Measurements from ENCODE around the gene ALDH3B2.
"Not testable (repeated sequence)": the region's sequence is repeated elsewhere in the genome, so short reads cannot be mapped to it uniquely, and the experiment has no call there.

Gene ALDH3B2

GRCh38 chr11:67685641-67686332 is 11.4 kb upstream of the ALDH3B2 start:
- DNase-seq (ENCODE audit: low read depth): not testable (repeated sequence)

GRCh38 chr11:67682126-67683034 is 8.0 kb upstream of the ALDH3B2 start:
- not testable (repeated sequence) for DNase-seq (ENCODE audit: low read depth)

DNA sequence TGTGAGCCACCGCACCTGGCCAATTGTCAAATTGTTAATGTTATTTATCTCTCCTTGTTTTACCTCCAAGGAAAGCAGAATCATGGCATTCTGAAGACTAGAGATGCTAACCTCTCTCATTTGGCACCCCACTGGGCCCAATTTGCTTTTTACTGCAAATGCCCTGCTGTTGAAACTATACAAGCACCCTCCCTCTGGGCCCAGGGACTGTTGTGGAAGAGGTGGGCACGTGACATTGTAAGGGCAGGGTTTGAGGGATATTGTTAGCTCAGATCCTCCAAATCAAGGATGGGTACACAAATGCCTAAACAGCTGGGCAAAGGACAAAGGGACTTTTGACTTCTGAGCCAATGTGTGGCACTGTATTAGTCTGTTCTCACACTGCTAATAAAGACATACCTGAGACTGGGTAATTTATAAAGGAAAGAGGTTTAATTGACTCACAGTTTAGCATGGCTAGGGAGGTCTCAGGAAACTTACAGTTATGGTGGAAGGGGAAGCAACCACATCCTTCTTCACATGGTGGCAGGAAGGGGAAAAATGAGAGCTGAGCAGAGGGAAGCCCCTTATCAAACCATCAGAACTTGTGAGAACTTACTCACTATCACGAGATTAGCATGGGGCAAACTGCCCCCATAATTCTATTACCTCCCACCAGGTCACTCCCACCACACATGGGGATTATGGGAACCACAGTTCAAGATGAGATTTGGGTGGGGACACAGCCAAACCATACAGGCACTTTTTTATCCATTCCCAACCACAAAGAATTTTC is 6.5 kb upstream of the ALDH3B2 start:
- no peak for DNase-seq (ENCODE audit: low read depth)

DNA sequence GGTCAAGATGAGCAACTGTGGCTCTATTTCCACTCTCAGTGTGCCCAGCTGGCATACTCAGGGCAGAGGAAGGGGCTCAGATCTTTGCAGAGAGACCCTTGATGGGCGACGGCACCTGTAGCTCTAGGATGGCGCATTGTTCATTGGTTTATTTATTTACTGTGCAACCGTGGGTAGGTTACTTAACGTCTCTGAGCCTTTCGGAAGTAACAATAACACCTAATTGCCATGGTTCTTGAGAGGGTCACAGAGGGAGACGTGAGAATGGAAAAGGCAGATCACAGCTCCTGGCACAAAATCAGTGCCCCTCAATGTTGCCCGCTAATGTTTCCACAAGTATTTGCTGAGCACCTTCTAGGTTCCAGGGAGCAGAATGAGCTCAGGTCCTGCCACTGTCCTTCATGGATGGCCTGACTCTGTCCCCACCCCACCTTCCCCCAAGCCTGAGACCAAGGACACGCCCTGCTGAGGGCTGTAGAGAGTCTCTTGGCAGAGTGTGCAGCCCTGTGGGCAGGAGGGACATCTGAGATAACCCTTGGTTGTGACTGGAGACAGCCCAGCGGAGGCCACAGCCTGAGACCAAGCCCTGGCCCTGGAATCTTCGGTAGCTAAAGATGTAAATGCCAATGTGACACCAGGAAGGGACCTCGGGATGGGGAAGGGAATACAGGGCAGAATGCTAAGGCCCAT is 780 bp upstream of the ALDH3B2 start:
- no peak for DNase-seq (ENCODE audit: low read depth)

DNA sequence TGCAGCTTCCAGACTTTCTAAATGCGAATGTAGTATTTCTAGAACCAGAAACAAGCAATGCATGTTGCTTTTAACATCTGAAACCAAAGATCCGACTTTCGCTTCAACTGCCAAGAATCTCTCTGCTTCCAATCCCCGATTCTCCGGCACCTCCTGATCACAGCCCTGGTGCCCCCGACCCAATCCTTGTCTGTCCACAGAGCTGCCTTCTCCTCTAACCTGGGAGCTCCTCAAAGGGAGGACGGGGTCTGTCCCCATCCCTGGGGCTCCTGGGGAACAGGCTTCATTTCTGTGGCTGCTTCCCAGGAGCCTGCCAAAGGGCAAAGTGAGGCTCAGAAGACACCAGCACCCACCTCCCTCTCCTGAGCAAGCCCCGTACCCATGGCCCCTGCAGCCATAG is 521 bp downstream of the ALDH3B2 start:
- DNase-seq (ENCODE audit: low read depth): no peak

- DNase-seq (ENCODE audit: low read depth): no peak
These were observed 1.1 kb downstream of the ALDH3B2 start for GRCh38 chr11:67673358-67673757.

DNA sequence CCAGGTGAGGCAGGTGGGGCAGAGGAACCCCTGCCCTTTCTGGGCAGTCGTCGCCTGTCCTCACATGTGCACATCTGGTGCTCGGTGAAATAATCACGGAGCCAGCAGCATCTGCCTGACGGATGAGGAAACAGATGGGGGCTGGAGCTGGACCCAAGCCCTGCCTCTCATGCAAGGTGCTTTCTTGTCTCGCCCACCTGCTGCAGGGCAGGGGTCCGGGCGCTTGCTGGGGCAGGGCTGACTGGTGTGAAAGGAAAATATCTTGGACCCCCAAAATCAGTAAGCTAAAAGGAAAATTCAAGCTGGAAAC is 3.3 kb downstream of the ALDH3B2 start:
- DNase-seq (ENCODE audit: low read depth): no peak

DNA sequence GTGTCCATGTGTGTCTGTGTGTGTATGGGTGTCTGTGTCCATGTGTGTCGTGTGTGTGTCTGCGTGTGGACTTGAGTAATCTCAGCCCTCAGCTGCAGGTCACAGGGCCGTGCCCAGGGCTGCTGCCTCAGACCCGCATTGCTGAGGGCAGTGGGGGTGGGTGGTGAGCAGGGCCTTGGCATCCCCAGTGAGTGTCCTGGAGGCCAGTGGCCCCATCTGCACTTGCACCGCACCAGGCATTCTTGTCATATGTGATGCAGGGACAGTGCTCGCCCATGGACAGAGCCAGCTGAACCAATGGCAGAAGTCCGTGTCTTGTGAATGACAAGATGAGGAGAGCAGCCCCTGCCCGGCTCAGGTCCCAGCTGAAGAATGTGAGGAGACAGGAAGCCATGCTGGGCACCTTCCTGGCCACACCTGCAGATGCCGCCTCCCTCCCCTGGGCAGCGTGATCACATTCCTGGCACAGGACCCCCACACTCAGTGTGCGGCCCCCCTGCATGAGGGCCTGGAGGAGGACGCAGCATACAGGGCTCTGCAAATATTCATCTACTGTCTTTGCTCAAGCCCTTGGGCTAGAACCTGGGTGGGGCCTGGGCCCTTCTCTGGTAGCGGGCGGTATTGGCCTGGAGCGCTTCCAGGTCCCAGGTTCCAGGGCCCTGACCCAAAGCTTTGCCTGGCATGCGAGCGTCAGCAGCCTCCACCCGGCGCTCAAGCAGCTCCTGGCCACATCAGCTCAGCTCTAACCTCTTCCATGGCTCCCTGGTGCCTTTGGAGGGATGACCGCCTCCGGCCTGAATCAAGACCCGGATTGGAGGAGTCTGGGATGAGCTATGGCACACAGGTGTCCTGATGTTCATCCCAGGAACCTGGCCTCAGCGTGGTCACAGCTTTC is 3.9 kb downstream of the ALDH3B2 start:
- DNase-seq (ENCODE audit: low read depth): no peak

GRCh38 chr11:67668192-67668551 is 6.3 kb downstream of the ALDH3B2 start:
- no peak for DNase-seq (ENCODE audit: low read depth)

DNA sequence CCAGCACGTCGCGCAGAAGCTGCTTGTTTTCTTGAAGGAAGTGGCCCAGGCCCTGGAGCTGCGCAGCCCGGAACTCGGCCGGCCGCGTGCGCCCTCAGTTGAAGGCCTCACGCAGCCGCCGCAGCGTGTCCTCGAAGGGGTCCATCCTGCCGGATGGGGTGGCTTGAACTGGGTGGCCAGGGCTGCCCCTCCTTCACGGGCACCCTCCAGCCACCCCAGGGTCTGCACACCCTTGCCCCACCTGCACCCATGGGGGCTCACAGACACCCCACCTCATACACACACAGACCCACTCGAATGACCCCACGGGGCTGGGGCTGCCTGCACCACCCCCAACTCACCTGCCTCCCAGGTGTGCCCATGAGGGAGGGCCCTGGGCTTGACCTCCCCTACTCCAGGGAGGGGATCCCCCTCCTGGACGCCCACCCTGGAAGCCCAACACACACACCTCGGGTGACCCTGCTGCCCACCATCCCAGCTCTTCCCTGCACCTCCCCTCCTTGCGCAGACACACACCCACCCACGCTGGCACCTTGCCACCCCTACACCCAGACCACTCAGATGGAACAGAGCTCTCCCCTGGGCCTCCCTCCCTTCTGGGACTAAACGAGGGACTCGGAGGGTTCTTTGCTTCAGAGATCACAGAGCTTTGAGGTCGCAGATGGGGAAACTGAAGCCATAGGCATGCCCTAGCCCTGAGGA is 6.8 kb downstream of the ALDH3B2 start:
- DNase-seq (ENCODE audit: low read depth): no peak

- no peak for DNase-seq (ENCODE audit: low read depth)
These were observed 7.5 kb downstream of the ALDH3B2 start for GRCh38 chr11:67666676-67667489.

GRCh38 chr11:67666303-67666645 is 8.1 kb downstream of the ALDH3B2 start:
- no peak for DNase-seq (ENCODE audit: low read depth)

DNA sequence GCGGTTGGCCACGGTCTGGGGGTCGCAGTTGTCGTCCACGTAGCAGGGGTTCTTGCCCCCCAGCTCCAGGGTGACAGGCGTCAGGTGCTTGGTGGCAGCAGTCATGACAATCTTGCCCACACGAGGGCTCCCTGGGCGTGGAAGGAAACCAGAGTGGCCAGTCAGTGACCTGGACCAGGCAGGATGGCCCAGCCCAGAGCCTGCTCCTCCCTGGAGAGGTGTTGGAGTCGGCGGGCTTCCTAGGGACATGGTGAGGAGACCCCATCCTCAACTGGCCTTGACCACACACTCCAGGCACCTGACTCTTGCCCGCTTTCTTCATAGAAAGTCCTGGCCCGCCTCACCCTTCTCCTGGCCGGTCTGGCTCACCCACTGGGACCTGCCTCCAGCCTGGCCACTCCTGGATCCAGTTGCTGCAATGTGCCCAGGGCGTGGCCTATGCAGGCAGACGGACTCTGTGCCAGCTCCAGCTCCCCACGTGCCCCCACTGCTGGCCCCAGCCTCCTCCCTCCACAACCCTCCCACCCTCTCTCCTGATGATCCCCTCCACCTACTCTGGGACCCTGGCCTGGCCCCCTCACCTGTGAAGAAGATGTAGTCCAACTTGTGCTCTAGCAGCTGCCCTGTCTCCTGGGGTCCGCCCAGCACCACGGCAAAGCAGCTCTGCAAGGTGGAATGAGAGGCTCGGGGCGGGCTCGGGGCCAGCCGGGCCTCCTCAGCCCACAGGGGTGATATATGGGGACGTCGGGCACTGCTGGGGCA is 8.7 kb downstream of the ALDH3B2 start:
- DNase-seq (ENCODE audit: low read depth): no peak

GRCh38 chr11:67664696-67665540 is 9.5 kb downstream of the ALDH3B2 start:
- DNase-seq (ENCODE audit: low read depth): no peak

DNA sequence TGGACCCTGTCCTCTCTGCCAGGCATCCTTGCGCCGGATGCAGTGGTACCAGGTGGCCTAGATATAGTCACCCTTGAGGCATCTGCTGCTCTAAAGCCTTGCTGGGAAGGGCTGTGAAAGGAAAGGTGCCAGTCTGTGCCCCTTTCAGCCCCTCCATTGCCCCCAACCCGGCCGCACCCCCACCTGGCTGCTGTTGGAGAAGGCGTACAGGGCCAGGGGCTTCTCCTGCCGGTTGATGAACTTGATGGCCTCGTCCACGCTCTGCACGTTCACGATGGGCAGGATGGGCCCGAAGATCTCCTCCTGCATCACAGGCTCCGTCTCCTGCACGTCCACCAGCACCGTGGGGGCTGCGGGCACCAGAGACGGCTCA is 10.2 kb downstream of the ALDH3B2 start:
- no peak for DNase-seq (ENCODE audit: low read depth)

DNA sequence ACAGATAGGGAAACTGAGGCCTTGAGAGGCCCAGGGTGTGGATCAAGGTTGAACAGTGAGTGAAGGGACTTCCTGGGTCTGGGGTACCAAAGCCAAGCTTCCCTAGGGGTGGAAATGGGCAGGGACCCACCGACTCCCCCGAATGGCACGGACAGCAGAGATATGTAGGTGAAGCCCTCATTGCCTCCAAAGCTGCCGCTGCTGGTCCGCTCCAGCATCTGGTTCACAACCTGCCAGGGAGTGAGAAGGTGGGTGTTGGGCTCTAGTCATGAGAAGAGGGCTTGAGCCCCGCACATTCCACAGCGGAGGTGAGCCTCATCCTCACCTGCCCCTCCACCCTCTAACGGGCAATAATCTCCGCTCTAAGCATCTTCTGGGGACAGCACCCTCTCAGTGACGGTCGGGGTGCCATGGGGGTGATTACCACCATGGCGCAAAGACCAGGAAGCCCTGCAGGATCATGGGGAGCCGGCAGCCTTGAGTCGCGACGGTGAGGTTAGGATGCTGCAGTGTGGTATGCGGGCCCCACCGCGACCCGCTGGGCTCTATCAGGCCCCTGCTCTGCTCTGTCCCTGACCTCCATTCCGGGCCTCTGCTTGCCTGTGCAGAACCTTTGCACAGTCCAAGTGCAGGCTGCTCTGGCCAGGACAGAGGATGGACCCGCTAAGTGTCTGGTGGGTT is 10.8 kb downstream of the ALDH3B2 start:
- DNase-seq (ENCODE audit: low read depth): no peak

DNA sequence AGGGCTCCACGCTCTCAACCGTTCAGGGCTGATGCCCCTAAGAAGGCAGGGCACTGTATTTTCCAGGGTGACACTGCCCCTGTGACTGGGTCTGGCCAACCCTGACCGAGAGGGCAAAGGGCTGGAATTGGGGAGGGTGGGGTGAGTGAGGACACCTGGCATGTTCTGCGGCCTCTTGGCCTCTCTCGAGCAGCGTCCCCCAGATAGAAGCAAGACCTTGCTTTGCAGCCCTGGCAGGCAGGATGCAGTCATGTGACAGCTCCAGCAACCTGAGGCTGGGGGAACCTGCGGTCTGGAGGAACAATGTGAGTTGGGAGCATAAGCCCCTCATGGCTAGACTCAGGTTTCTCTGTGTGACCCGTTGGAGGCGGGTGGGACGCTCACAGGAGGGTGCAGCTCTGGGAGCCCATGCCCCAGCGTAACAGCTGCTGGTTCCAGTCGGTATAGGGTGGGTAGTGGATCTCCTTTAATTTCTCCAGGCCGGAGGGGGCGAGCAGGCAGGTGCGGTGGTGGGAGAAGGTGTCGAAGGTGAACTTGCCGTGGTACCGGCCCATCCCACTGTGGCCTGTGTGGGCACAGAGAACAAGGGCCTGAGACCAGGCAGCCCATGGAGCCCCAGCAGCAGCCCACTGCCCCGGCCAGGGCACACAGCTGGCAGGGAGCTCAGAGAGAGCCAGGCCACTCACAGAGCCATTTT is 11.4 kb downstream of the ALDH3B2 start:
- DNase-seq (ENCODE audit: low read depth): no peak

Data from activated T-helper 9 cell treated with anti-CD3 and anti-CD28 coated beads, Interleukin-2, amount 50 U/mL, for 16 hours (primary cell).